ENCODE measurements around the gene SART3.

- TF ChIP-seq, protein P1, sequence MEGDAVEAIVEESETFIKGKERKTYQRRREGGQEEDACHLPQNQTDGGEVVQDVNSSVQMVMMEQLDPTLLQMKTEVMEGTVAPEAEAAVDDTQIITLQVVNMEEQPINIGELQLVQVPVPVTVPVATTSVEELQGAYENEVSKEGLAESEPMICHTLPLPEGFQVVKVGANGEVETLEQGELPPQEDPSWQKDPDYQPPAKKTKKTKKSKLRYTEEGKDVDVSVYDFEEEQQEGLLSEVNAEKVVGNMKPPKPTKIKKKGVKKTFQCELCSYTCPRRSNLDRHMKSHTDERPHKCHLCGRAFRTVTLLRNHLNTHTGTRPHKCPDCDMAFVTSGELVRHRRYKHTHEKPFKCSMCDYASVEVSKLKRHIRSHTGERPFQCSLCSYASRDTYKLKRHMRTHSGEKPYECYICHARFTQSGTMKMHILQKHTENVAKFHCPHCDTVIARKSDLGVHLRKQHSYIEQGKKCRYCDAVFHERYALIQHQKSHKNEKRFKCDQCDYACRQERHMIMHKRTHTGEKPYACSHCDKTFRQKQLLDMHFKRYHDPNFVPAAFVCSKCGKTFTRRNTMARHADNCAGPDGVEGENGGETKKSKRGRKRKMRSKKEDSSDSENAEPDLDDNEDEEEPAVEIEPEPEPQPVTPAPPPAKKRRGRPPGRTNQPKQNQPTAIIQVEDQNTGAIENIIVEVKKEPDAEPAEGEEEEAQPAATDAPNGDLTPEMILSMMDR (IDR thresholded peaks at IDR 0.05) = no peak
- TF ChIP-seq POLR2A (IDR thresholded peaks at IDR 0.05) = no peak
- no peak for TF ChIP-seq POLR2AphosphoS5 (IDR thresholded peaks at IDR 0.05)
Observed at GRCh38 chr12:108582509-108582908, 21.5 kb upstream of the SART3 start.

Data from prostate gland (tissue), 2 donors.